Anterior cingulate cortex (tissue), 58 donors: ENCODE measurements around the gene CARMIL1.

Experiments used
- DNase-seq, 58 donors: peaks; one replicate each; lab custom pipeline; 2025; lab: John Stamatoyannopoulos, UW

The CARMIL1 gene

DNA sequence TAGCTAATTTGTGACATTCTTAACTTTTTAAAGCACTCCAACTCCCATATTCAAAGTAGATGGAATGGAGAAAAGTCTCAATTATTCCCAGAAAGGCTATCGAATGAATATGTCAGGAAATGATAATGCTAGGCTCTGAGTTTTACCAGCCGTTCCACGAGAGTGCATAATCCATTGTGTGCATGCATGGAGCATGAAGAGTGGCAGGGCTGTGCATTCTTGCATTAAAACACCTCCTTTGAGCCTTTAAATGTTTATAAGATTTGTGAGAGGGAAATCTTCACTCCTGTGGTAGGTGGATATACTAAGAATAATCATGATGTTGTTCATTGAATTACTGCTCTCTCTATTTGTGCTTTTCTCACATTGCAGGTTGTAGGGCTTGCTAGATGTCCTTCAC lies 178.3 kb downstream of the CARMIL1 start:
- DNase-seq = no peak

GRCh38 chr6:25458485-25458884 lies 179.3 kb downstream of the CARMIL1 start:
- no peak for DNase-seq

GRCh38 chr6:25462235-25462897 lies 183.2 kb downstream of the CARMIL1 start:
- DNase-seq = no peak

DNA sequence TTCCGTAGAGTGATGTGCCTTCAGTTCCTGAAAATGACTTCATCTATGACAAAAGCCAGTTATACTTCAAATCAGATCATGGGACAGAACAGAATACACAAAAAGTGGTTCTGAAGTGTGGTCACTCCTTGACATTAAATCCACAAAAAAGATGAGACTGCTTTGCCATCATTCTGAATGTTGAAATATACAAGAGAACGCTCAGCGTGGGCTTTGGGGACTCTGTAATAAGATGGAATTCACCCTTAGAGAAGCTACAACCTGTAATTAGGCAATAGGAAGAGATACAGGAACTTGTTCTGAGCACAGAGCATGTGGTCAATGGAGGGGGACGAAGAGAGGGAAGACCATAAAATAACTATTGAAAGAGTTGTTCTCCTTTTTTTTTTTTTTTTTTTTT lies 184.3 kb downstream of the CARMIL1 start:
- no peak for DNase-seq

GRCh38 chr6:25464225-25464624 lies 185.1 kb downstream of the CARMIL1 start:
- no peak for DNase-seq

- DNase-seq = no peak
These were observed 186.8 kb downstream of the CARMIL1 start for GRCh38 chr6:25465941-25466340.

DNA sequence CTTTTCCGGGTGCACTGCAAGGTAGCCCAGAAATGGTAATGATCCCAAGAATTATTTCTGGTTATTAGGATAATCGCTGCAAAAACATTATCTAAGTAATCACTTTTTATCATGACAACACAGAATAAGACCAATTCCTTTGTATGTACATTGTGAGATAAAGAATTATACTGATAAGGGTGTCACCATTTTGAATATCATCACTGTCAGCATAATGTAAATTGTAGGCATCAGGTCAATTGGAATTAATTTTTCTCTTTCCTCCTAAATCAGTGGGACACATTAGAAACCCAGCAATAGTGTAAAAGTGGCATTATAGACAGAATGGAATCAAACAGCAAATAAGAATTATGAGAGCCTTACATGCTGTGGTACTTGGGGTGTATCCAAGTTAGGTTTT lies 189.7 kb downstream of the CARMIL1 start:
- no peak for DNase-seq

GRCh38 chr6:25469797-25470388 lies 190.7 kb downstream of the CARMIL1 start:
- DNase-seq = no peak

DNA sequence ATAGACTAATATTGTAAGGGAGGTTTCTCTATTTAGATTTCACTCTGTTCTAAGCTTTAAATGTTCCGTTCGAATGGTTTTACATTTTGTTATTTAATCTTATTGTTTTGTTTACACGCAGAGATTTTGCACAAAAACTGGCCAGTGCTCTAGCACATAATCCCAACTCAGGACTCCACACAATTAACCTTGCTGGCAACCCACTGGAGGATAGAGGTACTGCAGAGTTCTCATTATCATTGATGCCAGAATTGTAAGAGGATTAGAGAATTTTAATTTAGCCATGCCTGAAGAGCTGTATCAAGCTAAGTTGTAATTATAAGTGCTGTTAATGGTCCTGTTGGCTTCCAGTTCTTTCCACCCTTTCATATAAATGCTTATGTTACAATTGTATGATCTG lies 193.1 kb downstream of the CARMIL1 start:
- DNase-seq = no peak

DNA sequence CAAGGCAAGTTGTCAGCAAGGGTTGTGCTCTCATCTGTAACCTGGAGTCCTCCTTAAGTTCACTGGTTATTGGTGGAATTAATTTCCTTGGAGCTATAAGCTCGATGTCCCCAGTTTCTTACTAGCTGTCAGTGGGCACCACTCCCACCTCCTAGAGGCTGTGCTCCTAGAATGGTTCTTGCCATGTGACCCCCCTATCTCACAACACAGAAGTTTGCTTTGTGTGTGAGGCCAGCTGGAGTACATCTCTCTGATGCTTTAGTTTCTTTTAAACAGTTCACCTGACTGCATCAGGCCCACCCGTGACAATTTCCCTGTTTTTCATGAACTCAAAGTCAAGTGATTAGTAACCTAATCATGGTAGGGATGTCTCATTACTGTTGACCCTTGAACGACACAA lies 193.7 kb downstream of the CARMIL1 start:
- no peak for DNase-seq

GRCh38 chr6:25473447-25473846 lies 194.3 kb downstream of the CARMIL1 start:
- DNase-seq = no peak

- DNase-seq = no peak
These were observed 197.0 kb downstream of the CARMIL1 start for GRCh38 chr6:25476126-25476525.

GRCh38 chr6:25477006-25477590 lies 197.9 kb downstream of the CARMIL1 start:
- DNase-seq = no peak

DNA sequence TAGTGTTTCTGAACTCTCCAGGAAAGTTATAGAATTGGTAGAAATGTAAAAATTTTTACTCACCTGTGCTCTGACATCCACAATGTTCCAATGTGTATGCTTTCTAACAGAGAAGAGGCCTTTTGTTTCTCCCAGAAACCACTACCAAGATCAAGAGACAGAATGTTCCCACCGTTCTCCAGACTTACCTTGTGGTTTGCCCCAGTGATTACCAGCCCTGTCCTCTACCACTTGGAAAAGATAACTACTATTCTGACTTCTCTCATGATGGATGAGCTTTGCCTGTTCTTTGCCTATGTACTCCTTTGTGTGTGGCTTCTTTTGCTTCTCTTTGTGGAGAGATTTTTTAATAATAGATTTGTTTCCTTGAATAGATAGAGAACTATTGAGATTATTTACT lies 199.8 kb downstream of the CARMIL1 start:
- no peak for DNase-seq

- DNase-seq = no peak
These were observed 202.1 kb downstream of the CARMIL1 start for GRCh38 chr6:25481267-25481666.

DNA sequence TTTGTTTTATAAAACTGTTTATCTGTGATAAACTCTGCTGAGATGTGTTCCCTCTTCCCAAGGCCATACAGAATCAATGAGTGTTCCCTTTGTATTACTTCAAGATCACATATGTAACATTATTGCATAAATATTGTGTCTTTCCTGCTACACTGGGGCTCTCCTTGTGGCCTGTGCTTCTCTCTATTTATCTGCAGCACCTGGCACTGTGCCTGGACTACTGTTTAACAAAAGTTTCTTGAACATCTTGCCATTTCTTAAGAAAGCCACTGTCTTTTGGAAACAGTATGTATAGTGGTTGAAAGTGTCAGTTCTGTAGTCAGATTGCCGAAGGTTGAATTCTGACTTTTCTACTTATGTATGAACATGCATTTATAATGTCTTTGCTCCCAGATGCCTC lies 203.8 kb downstream of the CARMIL1 start:
- no peak for DNase-seq

GRCh38 chr6:25483943-25484342 lies 204.8 kb downstream of the CARMIL1 start:
- DNase-seq = no peak

DNA sequence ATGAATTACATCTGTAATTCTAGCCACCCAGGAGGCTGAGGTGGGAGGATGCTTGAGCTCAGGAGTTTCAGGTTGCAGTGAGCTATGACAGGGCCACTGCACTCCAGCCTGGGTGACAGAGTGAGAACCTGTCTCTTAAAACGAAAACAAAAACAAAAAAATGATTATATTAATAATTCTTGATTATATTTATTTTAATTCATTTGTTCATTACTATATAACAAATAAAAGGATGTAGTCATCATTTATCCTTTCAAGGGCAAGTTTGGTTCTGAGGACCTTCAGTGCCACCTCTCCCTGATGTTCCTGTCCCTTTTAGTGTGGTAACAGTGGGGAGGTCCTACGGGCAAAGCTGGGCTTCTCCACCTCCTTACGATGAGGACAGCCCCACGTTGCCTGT lies 205.7 kb downstream of the CARMIL1 start:
- no peak for DNase-seq

DNA sequence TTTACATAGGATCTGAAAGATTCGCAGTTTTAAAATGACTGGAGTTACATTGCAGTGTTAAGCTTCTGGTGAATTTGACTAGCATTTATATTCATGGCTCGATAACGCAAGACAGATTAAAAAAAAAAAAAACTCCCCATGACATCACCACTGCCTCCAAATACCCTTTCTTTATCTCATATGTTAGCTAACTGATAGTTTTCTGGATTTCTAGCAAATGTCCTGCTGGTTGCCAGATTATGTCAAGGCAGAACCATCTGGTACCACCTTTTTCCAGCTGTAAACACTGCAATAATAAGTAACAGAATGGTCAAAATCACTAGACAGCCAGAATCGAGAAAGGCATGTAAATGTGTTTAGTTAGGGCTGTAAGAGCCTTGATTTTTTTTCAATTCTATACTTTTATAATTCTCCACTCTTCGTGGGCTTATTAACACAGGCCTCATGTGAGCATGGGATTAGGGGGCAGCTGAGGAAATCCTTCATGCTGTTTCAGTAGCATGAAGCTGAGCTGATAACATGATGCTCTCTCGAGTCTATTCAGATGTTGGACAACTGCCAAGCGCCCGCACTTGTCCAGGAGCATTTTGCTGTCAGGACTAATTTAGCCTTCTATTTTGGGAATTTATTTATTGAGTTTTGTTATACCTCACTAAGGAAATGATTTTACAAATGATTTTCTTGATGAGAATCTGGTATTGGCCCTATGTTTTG lies 206.8 kb downstream of the CARMIL1 start:
- DNase-seq = peak in 5 of 58 donors; percentile 3 to 27 (median 7)

DNA sequence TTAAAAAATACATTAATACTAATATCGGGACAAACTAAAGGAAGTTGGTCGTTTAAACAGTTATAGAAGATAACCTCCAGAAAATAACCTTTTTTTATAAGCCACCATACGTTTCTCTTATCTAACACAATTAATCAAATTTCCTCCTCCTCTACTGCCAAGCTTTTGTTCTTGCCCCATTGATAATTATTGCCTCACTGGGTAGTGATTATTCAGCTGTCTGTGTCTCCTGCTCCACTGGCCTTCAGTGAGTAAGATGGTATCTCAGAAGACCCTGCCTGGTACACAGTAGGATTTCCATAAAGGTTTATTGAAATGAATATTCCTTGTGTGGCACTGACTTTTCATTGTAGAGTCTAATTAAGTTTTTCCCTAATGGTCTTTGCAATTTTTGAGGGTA lies 207.4 kb downstream of the CARMIL1 start:
- DNase-seq = no peak

GRCh38 chr6:25487012-25487411 lies 207.8 kb downstream of the CARMIL1 start:
- DNase-seq = no peak

DNA sequence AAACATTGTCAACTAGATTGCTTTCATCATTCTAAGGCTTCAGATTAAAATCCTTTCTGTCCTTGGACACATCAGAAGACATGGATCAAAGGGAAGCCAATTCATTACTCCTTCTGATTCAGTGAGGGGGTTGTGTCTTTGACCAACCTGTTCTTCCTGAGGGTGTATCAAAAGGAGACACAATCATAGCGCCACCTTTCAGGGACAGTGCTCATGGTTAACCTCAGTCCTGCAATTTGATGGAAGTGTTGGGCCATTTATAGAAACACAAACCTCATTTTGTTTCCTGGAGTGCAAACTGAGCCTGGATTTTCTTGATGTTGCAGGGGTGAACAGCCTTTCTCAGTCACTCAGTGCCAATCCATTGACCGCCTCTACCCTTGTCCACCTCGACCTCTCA lies 209.0 kb downstream of the CARMIL1 start:
- DNase-seq = no peak
